HCT116 (cell line): ENCODE data around the gene DDX28. TPM values are rescaled to one million over a fixed set of nuclear protein-coding genes. Genes with fewer than 3 reads are reported as not detected.

ENCODE experiments used
- ATAC-seq: fragments of 200-7000 bp; cut with Tn5 transposase; 2 replicates; pipeline ENCODE4 v1.9.1; 2020; ENCODE audit warnings: mild to moderate bottlenecking, moderate library complexity
- BruUV-seq: library from RNA; stranded (reverse); fragments of 400-500 nt; replicated peaks from 2 replicates; lab custom pipeline; 2021; lab: Mats Ljungman, UMichigan
- CTCF ChIA-PET: fragments of 300-600 bp; sonication (Branson Sonifier 250); formaldehyde crosslinking; loops from one replicate; lab custom pipeline; 2021; ENCODE audit warnings: antibody characterized with exemption; lab: Charles Lee
- POLR2A ChIA-PET: fragments of 300-600, 350-600 bp; sonication (Branson Sonifier 250); formaldehyde crosslinking; loops from one replicate; lab custom pipeline; 2021; ENCODE audit warnings: antibody characterized with exemption; lab: Charles Lee
- RAD21 ChIA-PET, 2 experiments: fragments of 300-600 bp; sonication (Branson Sonifier 250); formaldehyde crosslinking; loops; one replicate each; lab custom pipeline; 2023; ENCODE audit warnings: low total read pairs in 2 of 2; ENCODE audit not compliant: uncharacterized antibody in 2 of 2, unreplicated experiment in 2 of 2, low non-redundant PET in 1 of 2; lab: Charles Lee
- DNase-seq: peaks from one replicate; pipeline ENCODE4 v3.0.0-alpha.2; 2010; ENCODE audit warnings: low read depth, low spot score
- H2AFZ ChIP-seq: fragments of 200-600 bp; shearing (Covaris generic), sonication (generic); 2 replicates; pipeline ENCODE4 v1.6.1; 2017; ENCODE audit warnings: low read depth, mixed run types, mixed read lengths, antibody characterized with exemption, low read length; ENCODE audit not compliant: poor library complexity, severe bottlenecking
- H3K27ac ChIP-seq: 2 replicates; pipeline ENCODE4 v1.5.1; 2012; ENCODE audit warnings: low read depth, low read length
- H3K27me3 ChIP-seq: fragments of 200-600 bp; sonication (generic); 2 replicates; pipeline ENCODE4 v1.6.1; 2016; ENCODE audit warnings: mixed run types, low read length, mixed read lengths; ENCODE audit not compliant: insufficient read depth
- H3K36me3 ChIP-seq, 2 experiments: fragments of 200-500 bp in 1 of 2; fragments of 200-600 bp in 1 of 2; sonication (Bioruptor generic) in 1 of 2; sonication (generic) in 1 of 2; 2 replicates each; pipeline versions ENCODE4 v1.5.1 to v1.6.1; 2014 to 2016; ENCODE audit warnings: low read length in 2 of 2, inconsistent platforms in 1 of 2, mixed read lengths in 1 of 2, mixed run types in 1 of 2; ENCODE audit not compliant: insufficient read depth in 2 of 2, control insufficient read depth in 1 of 2
- H3K4me1 ChIP-seq, 2 experiments: fragments of 200-600 bp in 1 of 2; sonication (generic) in 1 of 2; 2 replicates each; pipeline versions ENCODE4 v1.5.1 to v1.6.1; 2012 to 2017; ENCODE audit warnings: low read length in 2 of 2, inconsistent platforms in 1 of 2, mild to moderate bottlenecking in 1 of 2, mixed read lengths in 1 of 2, mixed run types in 1 of 2, moderate library complexity in 1 of 2; ENCODE audit not compliant: insufficient read depth in 2 of 2, control insufficient read depth in 1 of 2
- H3K4me2 ChIP-seq: fragments of 200-600 bp; sonication (generic); 2 replicates; pipeline ENCODE4 v1.6.1; 2017; ENCODE audit warnings: mixed run types, low read length, mixed read lengths
- H3K4me3 ChIP-seq, 2 experiments: fragments of 200-600 bp in 1 of 2; sonication (generic) in 1 of 2; replicated peaks in 1 of 2; 2 replicates each; pipeline ENCODE4 v1.5.1; 2011 to 2016; ENCODE audit warnings: low read length in 2 of 2, control low read depth in 1 of 2, low read depth in 1 of 2, mild to moderate bottlenecking in 1 of 2, mixed read lengths in 1 of 2, mixed run types in 1 of 2
- H3K79me2 ChIP-seq: fragments of 200-600 bp; sonication (generic); 2 replicates; pipeline ENCODE4 v1.6.1; 2017; ENCODE audit warnings: mild to moderate bottlenecking, mixed run types, low read length, moderate library complexity, mixed read lengths; ENCODE audit not compliant: insufficient read depth
- H3K9ac ChIP-seq: fragments of 200-600 bp; sonication (generic); 2 replicates; pipeline ENCODE4 v1.6.1; 2016; ENCODE audit warnings: low read length, mixed read lengths
- H3K9me2 ChIP-seq: fragments of 200-600 bp; sonication (generic), shearing (Covaris generic); 2 replicates; pipeline ENCODE4 v1.6.1; 2017; ENCODE audit warnings: mixed run types, mild to moderate bottlenecking, moderate library complexity; ENCODE audit not compliant: insufficient read depth
- H3K9me3 ChIP-seq, 2 experiments: fragments of 200-500 bp in 1 of 2; fragments of 200-600 bp in 1 of 2; sonication (Bioruptor generic) in 1 of 2; sonication (generic) in 1 of 2; 2 replicates each; pipeline ENCODE4 v1.6.1; 2014 to 2017; ENCODE audit warnings: low read length in 2 of 2, mixed read lengths in 2 of 2, inconsistent platforms in 1 of 2, low read depth in 1 of 2, mild to moderate bottlenecking in 1 of 2, mixed run types in 1 of 2, moderate library complexity in 1 of 2; ENCODE audit not compliant: control insufficient read depth in 1 of 2, insufficient read depth in 1 of 2
- H4K20me1 ChIP-seq: fragments of 200-600 bp; sonication (generic), shearing (Covaris generic); 2 replicates; pipeline ENCODE4 v1.6.1; 2017; ENCODE audit warnings: mixed run types, mild to moderate bottlenecking, moderate library complexity; ENCODE audit not compliant: insufficient read depth
- EGR1 ChIP-seq: IDR thresholded peaks from 2 replicates; pipeline ENCODE4 v1.6.1; 2012; ENCODE audit warnings: low read depth
- EZH2 ChIP-seq: fragments of 200-600 bp; sonication (generic); IDR thresholded peaks from 2 replicates; pipeline ENCODE4 v1.6.1; 2017; ENCODE audit warnings: antibody characterized with exemption, mixed run types
- FOSL1 ChIP-seq: IDR thresholded peaks from 2 replicates; pipeline ENCODE4 v1.6.1; 2012; ENCODE audit warnings: low read depth
- JUND ChIP-seq: IDR thresholded peaks from 2 replicates; pipeline ENCODE4 v1.6.1; 2012
- RAD21 ChIP-seq: IDR thresholded peaks from 2 replicates; pipeline ENCODE4 v1.6.1; 2012; ENCODE audit warnings: low read depth, mild to moderate bottlenecking
- REST ChIP-seq: IDR thresholded peaks from 2 replicates; pipeline ENCODE4 v1.6.1; 2012; ENCODE audit warnings: low read depth
- SIN3A ChIP-seq: IDR thresholded peaks from 2 replicates; pipeline ENCODE4 v1.6.1; 2012; ENCODE audit warnings: low read depth
- SP1 ChIP-seq: IDR thresholded peaks from 2 replicates; pipeline ENCODE4 v1.6.1; 2012; ENCODE audit warnings: low read depth
- TCF7L2 ChIP-seq: IDR thresholded peaks from 2 replicates; pipeline ENCODE4 v1.7.0; 2011; ENCODE audit warnings: borderline replicate concordance, inconsistent platforms; ENCODE audit not compliant: insufficient read depth, insufficient read length; ENCODE audit errors: extremely low read depth
- YY1 ChIP-seq: IDR thresholded peaks from 2 replicates; pipeline ENCODE4 v1.6.1; 2011; ENCODE audit warnings: low read length, low read depth, moderate library complexity, mild to moderate bottlenecking; ENCODE audit not compliant: insufficient replicate concordance; ENCODE audit errors: extremely low read depth
- ZFX ChIP-seq: fragments of 450-650 bp; IDR thresholded peaks from 2 replicates; pipeline ENCODE4 v1.6.1; 2017
- intact Hi-C: fragments of 100-400 bp; cut with micrococcal nuclease; formaldehyde crosslinking; loops from 2 replicates; pipeline ENCODE4 v1.10.0; 2022
- total RNA-seq: library from RNA; stranded (reverse); gene quantifications from one replicate; pipeline ENCODE4 v1.2.1, GENCODE V29; 2021; ENCODE audit not compliant: unreplicated experiment

The DDX28 gene
- total RNA-seq, 1 experiment from 2014 or later = 13.8 TPM

GRCh38 chr16:68047987-68048386, 25.0 kb upstream of the DDX28 start:
- Histone ChIP-seq H3K4me1 (no peaks in the 10 kb centered on the region), H2AFZ (no peak overlapping the region), H3K4me2 (no peak overlapping the region), H3K36me3 (peaks cover 7 to 30% of the 10 kb centered on the region in 2 experiments; a peak in 3 of 4 replicates), H3K27ac (no peak overlapping the region), H3K4me3 (no peak overlapping the region), H3K9me2 (no peaks in the 10 kb centered on the region), H3K79me2 (peaks cover 5% of the 10 kb centered on the region; the same call in 1 of the 2 replicates), H3K9ac (no peak overlapping the region), H3K9me3 (no peaks in the 10 kb centered on the region), H3K27me3 (no peaks in the 10 kb centered on the region), H4K20me1 (no peaks in the 10 kb centered on the region)
- intact Hi-C loops = no loop called here
- ChIA-PET CTCF (no interaction called here), RAD21 (no interaction called here), POLR2A (no interaction called here)
- no peak for TF ChIP-seq REST
- TF ChIP-seq TCF7L2 = no peak
- no peak for TF ChIP-seq YY1
- TF ChIP-seq FOSL1 = no peak
- TF ChIP-seq ZFX = no peak
- TF ChIP-seq EZH2 = no peak
- no peak for TF ChIP-seq EGR1
- no peak for TF ChIP-seq RAD21
- TF ChIP-seq SIN3A = no peak
- no peak for TF ChIP-seq SP1
- no peak for TF ChIP-seq JUND
- ATAC-seq = no peak
- BruUV-seq = no TSS peak
- no peak for DNase-seq
